ENCODE data around the gene CCND1. TPM values are rescaled to one million over a fixed set of nuclear protein-coding genes. Genes with fewer than 3 reads are reported as not detected.

Gene CCND1
- polyA plus RNA-seq, 1 experiment: 307 TPM

- Histone ChIP-seq H3K4me3 (ENCODE audit: low read depth, low read length) (no peak overlapping the region), H3K36me3 (ENCODE audit: control insufficient read depth, insufficient read depth, low read length) (peaks cover 75% of the 10 kb centered on the region), H3K27me3 (ENCODE audit: control insufficient read depth, insufficient read depth, low read length) (no peaks in the 10 kb centered on the region)
- no peak for DNase-seq (ENCODE audit: low read depth)
- CTCF ChIA-PET: no interaction called here
- TF ChIP-seq CTCF (IDR thresholded peaks at IDR 0.05; ENCODE audit: insufficient read depth, low read depth, low read length): no peak
- POLR2A ChIA-PET: no interaction called here
Observed at GRCh38 chr11:69647761-69648497, 7.0 kb downstream of the CCND1 start.

- TF ChIP-seq CTCF (IDR thresholded peaks at IDR 0.05; ENCODE audit: insufficient read depth, low read depth, low read length): no peak
- Histone ChIP-seq H3K27me3 (ENCODE audit: control insufficient read depth, insufficient read depth, low read length) (no peaks in the 10 kb centered on the region), H3K36me3 (ENCODE audit: control insufficient read depth, insufficient read depth, low read length) (peaks cover 72% of the 10 kb centered on the region), H3K4me3 (ENCODE audit: low read depth, low read length) (no peak overlapping the region)
- ChIA-PET CTCF (interaction anchor here (1.3 kb wide), 1 partner anchor 547 kb away, joined by 6 read pairs; no protein-coding TSS in a partner anchor), POLR2A (interaction anchor here (0.6 kb wide), 1 partner anchor 526 kb away, joined by 17 read pairs; no protein-coding TSS in a partner anchor)
- no peak for DNase-seq (ENCODE audit: low read depth)
Observed at GRCh38 chr11:69648679-69649575, 8.0 kb downstream of the CCND1 start.

- Histone ChIP-seq H3K4me3 (ENCODE audit: low read depth, low read length) (no peak overlapping the region), H3K36me3 (ENCODE audit: control insufficient read depth, insufficient read depth, low read length) (peaks cover 69% of the 10 kb centered on the region), H3K27me3 (ENCODE audit: control insufficient read depth, insufficient read depth, low read length) (no peaks in the 10 kb centered on the region)
- POLR2A ChIA-PET: no interaction called here
- no peak for DNase-seq (ENCODE audit: low read depth)
- CTCF ChIA-PET: interaction anchor here (1.3 kb wide), 1 partner anchor 548 kb away, joined by 6 read pairs; no protein-coding TSS in a partner anchor
- no peak for TF ChIP-seq CTCF (IDR thresholded peaks at IDR 0.05; ENCODE audit: insufficient read depth, low read depth, low read length)
Observed at GRCh38 chr11:69649576-69649900, 8.6 kb downstream of the CCND1 start.

GRCh38 chr11:69650081-69650831 is 9.3 kb downstream of the CCND1 start:
- peaks cover 64% of the 10 kb centered on the region for H3K36me3 ChIP-seq (ENCODE audit: control insufficient read depth, insufficient read depth, low read length)
- TF ChIP-seq CTCF (IDR thresholded peaks at IDR 0.05; ENCODE audit: insufficient read depth, low read depth, low read length): no peak
- ChIA-PET POLR2A (no interaction called here), CTCF (interaction anchor here (1.3 kb wide), 1 partner anchor 549 kb away, joined by 6 read pairs; no protein-coding TSS in a partner anchor)
- no peak overlapping the region for H3K4me3 ChIP-seq (ENCODE audit: low read depth, low read length)
- H3K27me3 ChIP-seq (ENCODE audit: control insufficient read depth, insufficient read depth, low read length): no peaks in the 10 kb centered on the region
- DNase-seq (ENCODE audit: low read depth): no peak
